Heart right ventricle (tissue), 16 donors: ENCODE measurements around the gene PAX2. TPM values are rescaled to one million over a fixed set of nuclear protein-coding genes. Genes with fewer than 3 reads are reported as not detected.

ENCODE experiments used
- ATAC-seq, 8 donors: fragments of 200-7000 bp; cut with Tn5 transposase; one replicate each; pipeline ENCODE4 v1.9.1; 2020; ENCODE audit warnings: mild to moderate bottlenecking in 8 of 8, moderate library complexity in 8 of 8, moderate number of reproducible peaks in 1 of 8
- DNase-seq, 2 donors: peaks; one replicate each; pipeline ENCODE4 v3.0.0-alpha.2; 2020
- H3K27ac ChIP-seq, 10 donors: fragments of 200-600 bp; sonication (generic) in 2 of 10; one replicate each; pipeline versions ENCODE4 v1.5.0 to v1.8.0; 2020 to 2022; ENCODE audit warnings: mild to moderate bottlenecking in 3 of 10
- H3K27me3 ChIP-seq, 7 donors: fragments of 200-600 bp; one replicate each; pipeline ENCODE4 v1.8.0; 2021 to 2022; ENCODE audit warnings: mild to moderate bottlenecking in 2 of 7
- H3K36me3 ChIP-seq, 9 donors: fragments of 200-600 bp; sonication (generic) in 1 of 9; one replicate each; pipeline versions ENCODE4 v1.5.0 to v1.8.0; 2020 to 2022; ENCODE audit warnings: mild to moderate bottlenecking in 2 of 9
- H3K4me1 ChIP-seq, 9 donors: fragments of 200-600 bp; sonication (generic) in 1 of 9; one replicate each; pipeline versions ENCODE4 v1.5.0 to v1.8.0; 2020 to 2022; ENCODE audit warnings: mild to moderate bottlenecking in 4 of 9
- H3K4me3 ChIP-seq, 10 donors: fragments of 200-600 bp; sonication (generic) in 2 of 10; one replicate each; pipeline versions ENCODE4 v1.5.0 to v1.8.0; 2020 to 2022; ENCODE audit warnings: mild to moderate bottlenecking in 7 of 10, moderate library complexity in 2 of 10
- H3K9me3 ChIP-seq, 11 donors: fragments of 200-600 bp in 10 of 11; sonication (generic) in 2 of 11; one replicate each; pipeline versions ENCODE4 v1.5.0 to v1.8.0; 2013 to 2022; ENCODE audit warnings: mild to moderate bottlenecking in 2 of 11, control low read depth in 1 of 11, moderate library complexity in 1 of 11
- CTCF ChIP-seq, 9 donors: fragments of 200-600 bp; sonication (generic) in 2 of 9; IDR thresholded peaks; one replicate each; pipeline versions ENCODE4 v1.5.0 to v1.8.0; 2021 to 2022; ENCODE audit warnings: antibody characterized with exemption in 9 of 9, mild to moderate bottlenecking in 5 of 9, moderate library complexity in 1 of 9
- WGBS, 2 donors: extraction: QIAGEN DNeasy Blood & Tissue Kit; methylation state at CpG; one replicate each; pipeline ENCODE4 v1.1.7; 2013; ENCODE audit warnings: inconsistent platforms in 1 of 2; 5-methylcytosine and 5-hydroxymethylcytosine counted together
- intact Hi-C, 10 donors: fragments of 100-400 bp; cut with DNase I; formaldehyde crosslinking; loops; one replicate each; pipeline versions ENCODE4 v1.11.1 to v1.14.2; 2022
- polyA plus RNA-seq, 2 donors: library from polyadenylated mRNA; stranded (reverse); fragments of 200-250 nt; gene quantifications; one replicate each; pipeline ENCODE4 v1.2.3, GENCODE V29; 2013
- total RNA-seq, 10 donors: library from RNA; stranded (reverse); fragmentation: NEBNext Ultra II Directional in 3 of 10; extraction: Animal tissue kit (Norgen Biotek cat#: 25700) in 3 of 10; gene quantifications; one replicate each; pipeline versions ENCODE4 v1.2.1 to v1.2.4, GENCODE V29; 2021 to 2023
- donor health status: Arrhythmogenic right ventricular cardiomyopathy.
- donor health status: ischemic (EF 13 %, LVEDD 7.1; RV severe dilation, severe dysfunction).
- donor health status: healthy with polysubstance abuse.
- donor health status: DM: no; HTN: yes; CAD: no.
- donor health status: DM: no; HTN: no; CAD: no.
- donor health status: ischemic (EF 25% LVEDD 6.9; RV normal size, moderate dysfunction).
- donor health status: ischemic (EF 25% LVEDD 5.7; RV mildly dilated, moderate dysfunction).
- donor health status: healthy.
- donor health status: DM: yes; HTN: yes; CAD: no.
- donor health status: Ischemic cardiomyopathy.
- donor health status: ischemic (EF 35%, LVEDD 5.7; RV mildly dilated, moderate dysfunction).
- donor health status: nonischemic (EF 11% LVEDD 7.7; RV severe dilation, severe dysfunction).
- donor health status: DM: yes; HTN: yes; CAD: no.
- donor health status: PGD.
- donor health status: ischemic (EF 29% LVEDD 5.4; RV normal size, mild dysfunction).
- donor health status: nonischemic (EF 23%, LVEDD 6.1; RV moderate dilation, normal function).

Gene PAX2
- total and polyA plus RNA-seq, 12 donors, result not detected

DNA sequence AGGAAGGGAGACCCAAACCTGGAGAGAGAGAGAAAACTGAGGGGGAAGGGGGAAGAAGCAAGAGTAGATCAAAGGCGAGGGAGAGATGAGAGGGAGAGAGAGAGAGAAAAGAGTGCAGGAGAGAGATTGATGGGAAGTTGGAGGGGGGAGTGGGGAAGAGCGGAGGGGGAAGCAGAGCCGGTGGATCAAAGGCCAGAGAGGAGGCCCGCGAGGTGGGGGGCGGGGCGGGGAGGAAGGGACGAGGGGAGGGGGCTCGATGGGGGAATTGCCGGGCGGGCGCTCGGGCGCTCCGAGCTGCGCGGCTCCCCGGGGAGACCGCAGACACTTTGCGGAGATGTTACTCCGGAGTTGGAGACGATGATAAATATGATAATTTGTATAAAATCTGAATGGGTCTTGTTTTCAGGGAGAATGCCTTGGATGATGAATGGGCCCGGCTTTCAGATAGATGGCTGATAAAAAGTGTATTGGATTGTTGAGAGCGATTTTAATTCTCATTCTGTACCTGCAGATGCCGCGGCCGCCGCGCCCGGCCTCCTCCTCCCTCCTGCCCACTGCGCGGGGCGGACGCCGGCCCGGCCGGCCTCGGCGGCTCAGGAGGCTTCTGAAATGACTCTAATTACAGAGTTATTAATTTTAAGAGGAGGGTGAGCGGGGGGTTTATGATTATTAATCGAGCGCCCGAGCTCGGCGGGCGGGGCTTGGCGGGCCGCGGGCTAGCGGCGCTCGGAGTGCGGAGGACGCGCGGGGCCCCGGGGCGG is 21.4 kb upstream of the PAX2 start:
- intact Hi-C loops, result no loop called here
- DNase-seq (no peak), ATAC-seq (no peak)
- H3K4me1 ChIP-seq, result peaks cover 0 to 4% (median 0%) of the 10 kb centered on the region in 9 donors
- peak overlapping the region in 1 of 10 donors; percentile 3 for H3K4me3 ChIP-seq
- 1 to 3% methylated on average over 57 to 58 of the region's 58 CpGs for WGBS, 2 donors
- no peaks in the 10 kb centered on the region for H3K9me3 ChIP-seq
- peaks cover 14 to 100% (median 99%) of the 10 kb centered on the region in 7 donors for H3K27me3 ChIP-seq
- no peaks in the 10 kb centered on the region for H3K36me3 ChIP-seq
- no peak overlapping the region for H3K27ac ChIP-seq
- TF ChIP-seq CTCF (IDR thresholded peaks at IDR 0.05), result no peak

GRCh38 chr10:100724531-100725027 is 20.8 kb upstream of the PAX2 start:
- intact Hi-C loops, result no loop called here
- no peak for ATAC-seq
- TF ChIP-seq CTCF (IDR thresholded peaks at IDR 0.05), result no peak
- peaks cover 0 to 10% (median 1%) of the 10 kb centered on the region in 9 donors for H3K4me1 ChIP-seq
- H3K36me3 ChIP-seq, result no peaks in the 10 kb centered on the region
- WGBS, 2 donors, result 3% methylated on average over 33 of the region's 33 CpGs
- H3K27ac ChIP-seq, result no peak overlapping the region
- peak overlapping the region in 1 of 10 donors; percentile 3 for H3K4me3 ChIP-seq
- no peak for DNase-seq
- H3K27me3 ChIP-seq, result peaks cover 14 to 100% (median 99%) of the 10 kb centered on the region in 7 donors
- H3K9me3 ChIP-seq, result no peaks in the 10 kb centered on the region

- Histone ChIP-seq H3K27me3 (peaks cover 14 to 100% (median 99%) of the 10 kb centered on the region in 7 donors), H3K27ac (no peak overlapping the region), H3K9me3 (no peaks in the 10 kb centered on the region), H3K4me1 (peaks cover 0 to 15% (median 6%) of the 10 kb centered on the region in 9 donors), H3K4me3 (no peak overlapping the region), H3K36me3 (no peaks in the 10 kb centered on the region)
- DNase-seq, result no peak
- no peak for TF ChIP-seq CTCF (IDR thresholded peaks at IDR 0.05)
- intact Hi-C loops, result no loop called here
- WGBS, 2 donors, result 39 to 40% methylated on average over 5 of the region's 5 CpGs
- ATAC-seq, result no peak
Measured at GRCh38 chr10:100725071-100725471, 20.3 kb upstream of the PAX2 start.

- Histone ChIP-seq H3K36me3 (no peaks in the 10 kb centered on the region), H3K4me3 (no peak overlapping the region), H3K4me1 (peaks cover 3 to 24% (median 15%) of the 10 kb centered on the region in 9 donors), H3K27ac (no peak overlapping the region), H3K27me3 (peaks cover 20 to 100% (median 100%) of the 10 kb centered on the region in 7 donors), H3K9me3 (no peaks in the 10 kb centered on the region)
- 92 to 95% methylated on average over 2 of the region's 2 CpGs for WGBS, 2 donors
- TF ChIP-seq CTCF (IDR thresholded peaks at IDR 0.05), result no peak
- DNase-seq, result no peak
- intact Hi-C loops, result no loop called here
- no peak for ATAC-seq
Measured at GRCh38 chr10:100725869-100726426, 19.4 kb upstream of the PAX2 start.
